GM12891 (cell line): ENCODE results near the gene ALK.

ENCODE experiments used
- POLR2A ChIP-seq: IDR thresholded peaks from 2 replicates; pipeline ENCODE4 v1.6.1; 2011; ENCODE audit warnings: low read depth, low read length, control low read depth
- POLR2AphosphoS5 ChIP-seq: IDR thresholded peaks from 2 replicates; pipeline ENCODE4 v1.6.1; 2011; ENCODE audit warnings: low read depth, low read length, control low read depth
- TAF1 ChIP-seq: IDR thresholded peaks from 2 replicates; pipeline ENCODE4 v1.6.1; 2011; ENCODE audit warnings: low read depth, low read length, control low read depth

GRCh38 chr2:29634916-29635315, 286.5 kb downstream of the ALK start:
- TF ChIP-seq POLR2A = no peak
- no peak for TF ChIP-seq POLR2AphosphoS5
- no peak for TF ChIP-seq TAF1
